ENCODE results near the gene EEIG1.
A peak's percentile ranks its signal among the peaks of the same experiment; 100 is the strongest.

EEIG1 gene

DNA sequence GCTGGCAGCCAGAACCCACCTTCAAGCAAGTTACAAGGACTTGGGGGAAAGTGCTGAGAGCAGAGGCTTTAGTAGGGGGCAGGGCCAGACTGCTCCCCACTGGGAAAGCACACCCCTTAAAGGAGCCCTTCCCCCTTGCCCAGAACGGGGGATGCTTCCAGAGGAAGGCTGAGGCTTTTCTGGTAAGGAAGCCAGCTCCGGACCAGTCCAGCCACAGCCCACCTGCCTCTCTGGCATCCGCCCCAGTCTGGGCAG is 38.9 kb downstream of the EEIG1 start:
- TF ChIP-seq CTCF (IDR thresholded peaks at IDR 0.05; ENCODE audit: control extremely low read depth, extremely low read depth, low read depth, missing control alignments): no peak
- ChIA-PET CTCF (interaction anchor here (1.0 to 25.1 kb wide), 16 partner anchors 10 to 176 kb away, joined by 3 to 615 read pairs (median 8); partner anchors contain the start of genes EEIG1, NAIF1, PIP5KL1 and SLC25A25), POLR2A (no interaction called here)
- no peak for DNase-seq (ENCODE audit: extremely low spot score)

GRCh38 chr9:127941062-127941960 is 39.5 kb downstream of the EEIG1 start:
- CTCF ChIA-PET: interaction anchor here (1.0 to 25.1 kb wide), 17 partner anchors 9 to 177 kb away, joined by 3 to 615 read pairs (median 8); partner anchors contain the start of genes EEIG1, NAIF1, PIP5KL1 and SLC25A25
- DNase-seq (ENCODE audit: extremely low spot score): no peak
- no peak for TF ChIP-seq CTCF (IDR thresholded peaks at IDR 0.05; ENCODE audit: control extremely low read depth, extremely low read depth, low read depth, missing control alignments)
- POLR2A ChIA-PET: interaction anchor here (0.5 kb wide), 1 partner anchor 105 kb away, joined by 4 read pairs; no protein-coding TSS in a partner anchor

- POLR2A ChIA-PET: interaction anchor here (0.5 kb wide), 1 partner anchor 106 kb away, joined by 4 read pairs; no protein-coding TSS in a partner anchor
- TF ChIP-seq CTCF (IDR thresholded peaks at IDR 0.05; ENCODE audit: control extremely low read depth, extremely low read depth, low read depth, missing control alignments): no peak
- CTCF ChIA-PET: interaction anchor here (1.5 to 25.1 kb wide), 7 partner anchors 8 to 177 kb away, joined by 3 to 615 read pairs (median 34); partner anchors contain the start of genes EEIG1 and PIP5KL1
- no peak for DNase-seq (ENCODE audit: extremely low spot score)
These were observed 40.2 kb downstream of the EEIG1 start for GRCh38 chr9:127940593-127940992.

GRCh38 chr9:127938298-127938690 is 42.5 kb downstream of the EEIG1 start:
- DNase-seq (ENCODE audit: extremely low spot score): no peak
- POLR2A ChIA-PET: no interaction called here
- CTCF ChIA-PET: interaction anchor here (12.2 to 25.1 kb wide), 2 partner anchors 24 to 100 kb away, joined by 263 to 615 read pairs; no protein-coding TSS in a partner anchor
- no peak for TF ChIP-seq CTCF (IDR thresholded peaks at IDR 0.05; ENCODE audit: control extremely low read depth, extremely low read depth, low read depth, missing control alignments)

DNA sequence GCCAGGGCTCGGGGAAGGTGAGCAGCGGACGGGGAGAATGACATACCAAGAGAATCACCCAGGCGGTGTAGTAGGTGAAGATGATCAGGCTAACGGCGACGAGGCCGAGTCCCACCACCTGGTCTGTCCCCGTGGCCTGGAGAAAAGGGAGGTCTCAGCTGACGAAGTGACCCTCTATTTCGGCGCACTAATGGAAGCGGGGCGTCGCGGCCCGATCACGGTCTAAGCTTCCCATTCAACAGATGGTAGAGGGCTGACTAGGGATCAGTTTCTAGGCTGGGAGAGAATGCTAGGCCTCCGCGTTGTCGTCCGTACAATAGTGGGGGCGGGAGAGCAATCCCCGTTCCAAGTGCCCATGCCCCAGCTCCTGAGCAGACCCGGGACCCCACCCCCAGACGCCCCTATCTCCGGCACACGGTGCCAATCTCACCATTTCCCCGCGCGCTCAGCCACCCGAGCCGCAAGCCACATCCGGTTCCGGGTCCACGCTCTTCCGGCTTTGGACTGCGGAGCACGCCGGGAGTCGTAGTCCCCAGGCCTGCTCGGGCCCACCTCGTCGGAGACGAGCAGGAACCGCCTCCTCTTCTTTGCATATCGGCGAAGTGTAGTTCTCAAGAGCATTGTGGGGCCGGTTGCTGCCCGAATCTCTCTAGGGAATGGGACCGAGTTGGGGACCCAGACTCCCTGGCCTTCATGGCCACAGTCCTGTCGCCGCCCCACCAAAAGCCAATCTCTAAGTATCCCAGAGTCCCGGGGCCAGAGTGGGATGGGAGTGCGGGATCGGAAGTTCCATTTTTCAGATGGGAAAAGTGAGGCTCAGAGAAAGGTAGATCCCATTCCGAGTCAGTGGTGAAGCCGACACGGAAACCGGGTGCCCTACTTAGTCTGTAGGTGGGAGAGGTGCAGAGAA is 43.1 kb downstream of the EEIG1 start, which contains the start of gene DPM2:
Gene DPM2 (minus strand): TSS at position 467 of the 910 bp plus-strand sequence. CDS start 34 bp downstream, at position 433.
- TF ChIP-seq CTCF (IDR thresholded peaks at IDR 0.05; ENCODE audit: control extremely low read depth, extremely low read depth, low read depth, missing control alignments): no peak
- CTCF ChIA-PET: interaction anchor here (0.9 to 25.1 kb wide), 4 partner anchors 22 to 203 kb away, joined by 3 to 615 read pairs (median 4); partner anchors contain the start of gene TOR2A
- DNase-seq (ENCODE audit: extremely low spot score): peak; percentile 95
- POLR2A ChIA-PET: no interaction called here

- CTCF ChIA-PET: interaction anchor here (0.9 to 1.1 kb wide), 3 partner anchors 22 to 202 kb away, joined by 3 to 4 read pairs (median 4); partner anchors contain the start of gene TOR2A
- POLR2A ChIA-PET: no interaction called here
- no peak for DNase-seq (ENCODE audit: extremely low spot score)
- no peak for TF ChIP-seq CTCF (IDR thresholded peaks at IDR 0.05; ENCODE audit: control extremely low read depth, extremely low read depth, low read depth, missing control alignments)
These were observed 43.8 kb downstream of the EEIG1 start for GRCh38 chr9:127937056-127937387.

Data from GM10248 (cell line).